ENCODE results near the gene ZNF33A.
"Not testable (repeated sequence)": the region's sequence is repeated elsewhere in the genome, so short reads cannot be mapped to it uniquely, and the experiment has no call there.

Gene ZNF33A

DNA sequence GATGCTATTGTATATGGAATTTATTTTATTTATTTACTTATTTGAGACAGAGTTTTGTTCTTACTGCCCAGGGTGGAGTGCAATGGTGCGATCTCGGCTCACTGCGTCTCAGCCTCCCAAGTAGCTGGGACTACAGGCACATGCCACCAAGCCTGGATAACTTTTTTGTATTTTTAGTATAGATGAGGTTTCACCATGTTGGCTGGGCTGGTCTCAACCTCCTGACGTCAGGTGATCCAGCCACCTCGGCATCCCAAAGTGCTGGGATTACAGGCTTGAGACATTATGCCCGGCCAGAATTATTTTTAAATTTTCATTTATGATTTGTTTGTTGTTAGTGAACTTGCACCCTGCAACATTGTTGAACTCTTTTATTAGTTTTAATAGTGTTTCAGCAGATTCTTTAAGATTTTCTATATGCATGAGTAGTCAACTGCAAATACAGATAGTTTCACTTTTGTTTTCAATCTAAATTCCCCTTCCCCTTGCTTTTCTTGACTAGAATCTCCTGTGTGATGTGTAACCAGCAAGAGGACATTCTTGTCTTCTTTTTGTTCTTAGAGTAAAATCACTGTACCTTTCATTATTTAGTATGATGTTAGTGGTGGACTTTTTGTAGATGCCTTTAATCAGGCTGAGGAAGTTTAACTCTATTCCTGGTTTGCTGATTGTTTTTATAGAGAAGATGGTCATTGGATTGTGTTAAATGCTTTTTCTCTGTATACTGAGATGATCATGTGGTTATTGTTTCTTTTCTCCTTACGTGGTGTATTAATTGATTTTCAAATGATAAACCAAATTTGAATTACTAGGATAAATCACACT lies 27.8 kb downstream of the ZNF33A start:
- no peak for DNase-seq
- intact Hi-C loops (cut with DNase I): no loop called here

DNA sequence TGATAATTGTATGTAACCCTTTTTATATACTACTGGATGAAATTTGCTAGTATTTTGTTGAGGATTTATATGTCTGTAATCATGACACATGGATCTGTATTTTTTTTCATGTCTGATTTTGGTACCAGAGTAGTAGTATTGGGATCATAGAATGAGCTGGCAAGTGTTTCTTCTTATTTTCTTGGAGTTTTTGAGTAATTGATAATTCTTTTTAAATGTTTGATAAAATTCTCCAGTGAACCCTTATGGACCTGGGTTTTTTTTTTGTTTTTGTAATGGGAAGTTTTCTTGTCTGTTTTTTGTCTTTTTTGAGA lies 28.4 kb downstream of the ZNF33A start:
- intact Hi-C loops (cut with DNase I): no loop called here
- DNase-seq: no peak

GRCh38 chr10:38043516-38043915 lies 33.0 kb downstream of the ZNF33A start:
- no peak for DNase-seq
- intact Hi-C loops (cut with DNase I): no loop called here

DNA sequence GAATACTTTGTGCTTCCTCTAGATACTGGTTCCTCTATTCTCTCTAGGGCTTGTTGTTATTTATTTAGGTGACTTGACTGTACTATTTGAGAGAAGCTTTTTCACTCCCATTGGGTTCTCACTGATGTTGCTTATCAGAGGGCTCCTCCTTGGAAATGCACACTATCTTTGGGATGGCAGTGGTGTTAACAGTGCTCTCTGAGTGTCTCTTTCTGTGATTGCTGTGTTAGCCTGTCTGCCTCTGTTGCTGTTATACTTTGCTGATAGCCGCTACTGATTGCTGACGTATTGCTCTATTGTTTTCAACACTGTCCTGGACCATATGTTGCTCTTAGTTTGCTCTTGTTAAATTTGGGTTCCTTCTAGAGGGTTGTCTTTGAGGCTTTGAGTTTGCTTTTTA lies 34.7 kb downstream of the ZNF33A start:
- no peak for DNase-seq
- intact Hi-C loops (cut with DNase I): no loop called here

DNA sequence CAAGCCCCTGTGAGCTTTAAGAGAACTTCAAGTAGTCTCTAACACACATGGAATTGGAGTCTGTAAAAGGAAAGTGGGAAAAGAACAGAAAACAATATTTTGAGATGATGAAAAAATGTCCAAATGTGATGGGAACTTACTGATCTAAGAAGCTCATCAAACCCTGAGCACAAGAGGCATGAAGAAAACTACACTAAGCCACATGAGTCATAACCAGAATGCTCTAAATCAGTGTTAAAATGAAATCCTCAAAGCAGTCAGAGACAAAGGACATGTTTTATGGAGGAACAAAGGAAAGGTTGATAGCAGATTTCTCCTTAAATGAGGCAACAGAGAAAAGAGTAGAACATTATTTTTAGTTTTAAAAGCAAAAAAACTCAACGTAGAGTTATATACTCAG lies 37.2 kb downstream of the ZNF33A start:
- intact Hi-C loops (cut with DNase I): no loop called here

DNA sequence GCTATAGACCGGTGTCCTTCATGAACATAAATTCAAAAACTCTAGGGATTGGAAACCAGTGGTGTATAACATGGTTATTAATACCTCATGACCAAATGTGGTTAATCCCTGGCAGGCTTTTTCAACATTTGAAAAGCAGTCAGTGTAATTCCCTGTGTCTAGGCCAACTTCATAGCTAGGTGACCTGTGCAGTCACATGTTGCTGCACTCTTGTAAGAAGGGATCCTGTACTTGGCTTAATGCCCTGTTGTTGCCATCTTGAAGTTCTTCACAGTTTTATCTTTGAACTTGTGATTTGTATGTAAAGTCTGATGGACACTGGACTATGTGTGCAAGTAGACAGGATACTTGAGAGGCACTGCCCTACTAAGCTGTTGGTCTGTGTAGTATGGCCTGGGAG lies 39.7 kb downstream of the ZNF33A start:
- intact Hi-C loops (cut with DNase I): no loop called here
- DNase-seq: no peak

More for the DNA sequence above, 37.2 kb downstream of the ZNF33A start:
- DNase-seq: no peak

GRCh38 chr10:38054361-38054797 lies 43.9 kb downstream of the ZNF33A start:
- DNase-seq: no peak
- intact Hi-C loops (cut with DNase I): no loop called here

DNA sequence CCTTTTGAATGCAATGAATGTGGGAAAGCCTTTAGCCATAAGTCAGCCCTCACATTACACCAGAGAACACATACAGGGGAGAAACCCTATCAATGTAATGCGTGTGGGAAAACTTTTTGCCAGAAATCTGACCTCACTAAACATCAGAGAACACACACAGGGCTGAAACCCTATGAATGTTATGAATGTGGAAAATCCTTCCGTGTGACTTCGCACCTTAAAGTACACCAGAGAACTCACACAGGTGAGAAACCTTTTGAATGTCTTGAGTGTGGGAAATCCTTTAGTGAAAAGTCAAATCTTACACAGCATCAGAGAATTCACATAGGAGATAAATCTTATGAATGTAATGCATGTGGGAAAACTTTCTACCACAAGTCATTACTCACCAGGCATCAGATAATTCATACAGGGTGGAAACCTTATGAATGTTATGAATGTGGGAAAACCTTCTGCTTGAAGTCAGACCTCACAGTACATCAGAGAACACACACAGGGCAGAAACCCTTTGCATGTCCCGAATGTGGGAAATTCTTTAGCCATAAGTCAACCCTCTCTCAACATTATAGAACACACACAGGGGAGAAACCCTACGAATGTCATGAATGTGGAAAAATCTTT lies 44.9 kb downstream of the ZNF33A start:
- not testable (repeated sequence) for DNase-seq

GRCh38 chr10:38069663-38070062 lies 59.2 kb downstream of the ZNF33A start:
- intact Hi-C loops (cut with DNase I); DNase-seq: not testable (repeated sequence)

More for the DNA sequence above, 44.9 kb downstream of the ZNF33A start:
- intact Hi-C loops (cut with DNase I): not testable (repeated sequence)

GRCh38 chr10:38070501-38070900 lies 60.0 kb downstream of the ZNF33A start:
- intact Hi-C loops (cut with DNase I): no loop called here
- peak in 39 of 42 donors; percentile 16 to 91 (median 59) for DNase-seq

GRCh38 chr10:38072552-38072951 lies 62.1 kb downstream of the ZNF33A start:
- no peak for DNase-seq
- intact Hi-C loops (cut with DNase I): no loop called here

GRCh38 chr10:38076687-38077086 lies 66.2 kb downstream of the ZNF33A start:
- no peak for DNase-seq
- intact Hi-C loops (cut with DNase I): no loop called here

GRCh38 chr10:38093318-38093717 lies 82.8 kb downstream of the ZNF33A start:
- DNase-seq: not testable (repeated sequence)
- intact Hi-C loops (cut with DNase I): loop anchor here (2.0 to 5.0 kb wide), 2 partner anchors 83 to 236 kb away; partner anchors contain the start of genes ZNF248 and ZNF33A

GRCh38 chr10:38093816-38094157 lies 83.3 kb downstream of the ZNF33A start:
- intact Hi-C loops (cut with DNase I): loop anchor here (2.0 to 5.0 kb wide), 3 partner anchors 83 to 236 kb away; partner anchors contain the start of genes ZNF248, ZNF25 and ZNF33A
- DNase-seq: peak in 2 of 42 donors; percentile 10 to 21

DNA sequence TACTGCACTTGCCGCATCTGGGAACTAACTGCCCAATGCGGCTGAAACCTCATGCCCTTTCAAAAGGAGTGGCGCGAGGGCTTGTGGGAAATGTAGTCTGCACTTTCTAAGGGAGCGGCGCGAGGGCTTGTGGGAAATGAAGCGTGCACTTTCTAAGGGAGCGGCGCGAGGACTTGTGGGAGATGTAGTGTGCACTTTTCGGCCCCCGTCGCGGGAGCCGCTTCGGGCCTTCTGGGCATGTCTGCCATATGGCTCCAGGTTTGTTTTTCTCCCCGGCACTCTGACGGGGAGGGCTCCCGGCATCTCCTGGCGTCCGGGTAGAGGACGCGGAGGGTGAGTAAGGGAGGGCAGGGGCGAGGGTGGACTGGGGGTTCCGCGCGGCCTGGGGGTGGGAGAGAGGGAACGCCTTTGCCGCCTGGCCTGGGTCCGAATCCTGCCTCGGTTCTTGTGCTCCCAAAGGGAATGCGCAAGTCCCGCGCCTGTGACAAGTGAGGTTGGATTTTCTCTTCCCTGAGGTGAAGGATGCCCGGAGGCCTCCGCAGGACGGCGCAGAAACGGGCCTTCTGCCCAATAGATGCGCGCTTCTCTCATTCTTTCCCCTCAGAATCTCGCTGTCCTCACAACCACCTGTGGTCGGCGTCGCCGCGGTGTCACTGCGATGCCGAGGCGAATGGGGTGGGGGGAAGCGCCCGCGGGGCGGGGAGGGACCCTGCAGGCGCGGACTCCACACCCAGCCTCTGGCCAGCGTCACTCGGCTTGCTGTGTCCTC lies 83.9 kb downstream of the ZNF33A start, which contains the start of gene ZNF37A:
Gene ZNF37A, plus strand, starts transcription at position 180 of the 769 bp plus-strand sequence. CDS start 2,281 bp downstream, outside the sequence.
- intact Hi-C loops (cut with DNase I): loop anchor here (2.0 to 5.0 kb wide), 2 partner anchors 118 to 237 kb away; partner anchors contain the start of genes ZNF248 and ZNF25
- peak; percentile 85 to 99 (median 95) for DNase-seq

DNA sequence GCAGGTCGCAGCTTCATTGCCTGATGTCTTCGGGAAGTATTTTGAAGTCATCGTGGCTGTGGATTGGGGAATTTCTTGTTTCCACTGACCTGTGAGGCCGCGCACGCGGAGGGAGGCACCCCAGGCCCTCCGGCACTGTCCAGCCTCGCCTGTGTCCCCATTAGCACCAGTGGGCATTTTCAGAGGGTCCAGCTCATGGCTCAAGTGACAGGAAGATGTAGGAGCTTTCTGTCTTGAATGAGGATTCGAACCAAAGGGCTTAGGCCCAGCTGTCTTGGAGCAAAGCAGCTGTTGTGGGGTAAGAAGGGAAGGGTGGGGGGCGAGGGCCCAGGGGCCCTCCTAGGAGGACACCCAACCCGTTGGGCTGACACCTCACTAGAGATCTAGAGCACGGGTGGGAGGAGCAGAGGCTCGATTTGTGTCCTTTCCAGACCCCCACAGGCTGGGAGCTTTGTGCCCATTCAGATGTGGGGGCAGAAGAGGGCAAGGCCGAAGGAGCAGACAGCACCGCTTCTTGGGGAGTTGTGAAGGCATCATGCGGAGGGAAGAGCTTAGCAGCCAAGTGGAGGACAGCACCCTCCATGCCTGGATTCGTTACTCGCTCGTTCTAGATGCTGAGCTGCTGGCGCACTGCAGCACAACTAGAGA lies 84.6 kb downstream of the ZNF33A start:
- intact Hi-C loops (cut with DNase I): loop anchor here (2.0 to 5.0 kb wide), 2 partner anchors 118 to 238 kb away; partner anchors contain the start of genes ZNF248 and ZNF25

GRCh38 chr10:38102880-38103279 lies 92.4 kb downstream of the ZNF33A start:
- no peak for DNase-seq
- intact Hi-C loops (cut with DNase I): no loop called here

More for the DNA sequence above, 84.6 kb downstream of the ZNF33A start:
- DNase-seq: no peak

GRCh38 chr10:38103756-38104155 lies 93.3 kb downstream of the ZNF33A start:
- no peak for DNase-seq
- intact Hi-C loops (cut with DNase I): no loop called here

DNA sequence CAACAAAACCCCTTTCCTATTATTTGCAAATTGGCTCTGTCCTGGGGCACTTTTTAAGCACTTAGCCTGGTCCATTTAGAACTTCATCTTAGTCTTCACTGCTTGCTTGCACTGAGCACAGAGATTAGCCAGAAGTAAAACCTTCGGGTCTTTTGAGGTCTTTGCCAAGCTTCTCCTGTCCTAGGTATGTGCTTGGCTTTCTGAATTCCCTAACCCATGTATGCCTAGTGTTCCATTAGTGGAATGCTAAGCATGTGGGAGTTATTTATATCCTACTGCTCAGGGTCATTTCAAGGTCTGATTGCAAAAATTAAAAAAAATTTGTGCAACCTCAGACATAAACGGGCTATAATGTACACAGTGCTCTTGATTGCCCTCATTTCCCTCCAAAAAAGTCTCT lies 101.7 kb downstream of the ZNF33A start:
- intact Hi-C loops (cut with DNase I): no loop called here
- no peak for DNase-seq

Measured in head of caudate nucleus (tissue), 42 donors.